ENCODE measurements around the gene CAMTA1.

Gene CAMTA1

DNA sequence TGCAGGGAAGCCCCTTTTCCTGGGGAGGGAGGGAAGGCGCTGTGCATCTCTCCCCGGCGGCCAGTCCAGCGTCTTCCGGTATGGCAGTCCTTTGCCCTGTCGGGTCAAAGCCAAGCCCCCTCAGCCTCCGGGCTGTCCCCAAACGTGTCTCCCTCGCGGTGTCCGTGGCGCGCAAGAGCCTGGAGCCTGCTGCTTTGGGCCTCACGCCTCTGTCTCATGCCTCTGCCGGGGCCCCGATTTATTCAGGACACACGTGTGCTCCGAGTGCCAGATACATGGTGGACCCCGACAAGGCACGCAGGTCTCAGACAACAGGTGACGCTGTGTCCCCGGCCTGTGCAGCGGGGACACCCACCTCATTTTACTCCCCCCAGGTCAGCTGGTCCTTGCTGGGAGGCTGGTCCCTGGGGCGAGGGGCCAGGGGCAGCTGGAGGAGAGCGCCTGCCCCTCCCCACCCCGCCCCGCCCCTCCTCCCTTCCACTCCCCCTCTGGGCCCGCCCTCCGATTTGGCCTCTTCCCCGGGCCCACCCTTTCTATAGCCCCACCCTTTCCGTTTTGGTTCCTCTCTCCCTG, 176.7 kb downstream of the CAMTA1 start:
- no peak for FAIRE-seq

- no peak for FAIRE-seq
Measured at GRCh38 chr1:6962478-6962995, 177.3 kb downstream of the CAMTA1 start.

DNA sequence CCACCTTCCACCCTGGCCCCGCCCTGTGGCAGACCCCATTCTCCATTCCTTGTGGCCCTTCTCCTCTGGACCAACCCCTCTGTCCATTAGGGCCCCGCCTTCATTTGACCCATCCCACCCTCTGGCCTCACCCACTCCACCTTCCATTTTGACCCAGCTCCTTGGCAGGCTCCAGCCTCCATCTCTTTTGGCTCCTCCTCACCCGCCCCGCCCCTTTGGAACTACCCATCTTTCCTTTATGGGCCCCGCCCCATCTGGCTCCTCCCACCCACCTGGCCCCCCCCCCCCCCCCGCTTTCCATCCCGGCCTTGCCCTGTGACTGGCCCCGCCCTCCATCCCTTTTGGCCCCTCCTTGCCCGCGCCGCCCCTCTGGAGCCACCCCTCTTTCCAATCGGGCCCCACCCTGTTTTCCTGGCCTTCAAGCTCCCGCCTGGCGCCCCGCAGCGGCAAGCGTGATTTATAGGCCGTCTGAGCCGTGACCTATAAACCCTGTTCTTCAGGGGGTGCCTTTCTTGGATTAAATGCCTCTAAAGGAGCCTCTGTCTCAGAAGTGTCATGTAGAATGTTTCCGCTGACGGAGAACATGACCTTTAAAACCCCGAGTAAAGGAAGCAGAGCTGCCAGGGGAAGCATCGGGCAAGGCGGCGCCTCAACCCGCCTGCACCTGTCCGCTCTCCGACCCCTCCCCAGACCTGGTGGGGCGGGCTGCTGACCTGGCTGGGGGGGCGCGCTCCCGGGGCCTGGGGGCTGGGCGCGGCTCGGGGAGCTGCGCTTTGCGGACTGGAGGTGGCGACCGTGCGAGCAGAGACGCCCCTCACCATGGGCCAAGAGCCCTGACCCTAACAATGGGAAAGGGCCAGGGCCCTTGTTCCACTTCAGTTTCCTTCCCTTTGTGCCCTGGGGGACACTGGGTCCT, 178.0 kb downstream of the CAMTA1 start:
- FAIRE-seq: no peak

DNA sequence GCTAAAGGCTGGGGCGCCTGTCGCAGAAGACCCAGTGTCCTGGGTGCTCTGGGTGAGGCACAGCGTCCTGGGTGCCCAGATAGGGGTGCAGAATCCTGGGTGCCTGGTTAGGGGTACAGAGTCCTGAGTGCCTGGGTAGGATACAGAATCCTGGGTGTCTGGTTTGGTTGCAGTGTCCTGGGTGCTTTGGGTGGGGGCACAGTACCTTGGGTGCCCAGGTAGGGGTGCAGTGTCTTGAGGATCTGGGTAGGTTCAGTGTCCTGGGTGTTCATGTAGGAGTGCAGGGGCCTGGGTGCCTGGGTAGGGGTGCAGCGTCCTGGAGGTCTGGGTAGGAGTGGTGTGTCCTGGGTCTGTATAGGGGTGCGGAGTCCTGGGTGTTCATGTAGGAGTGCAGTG, 178.7 kb downstream of the CAMTA1 start:
- no peak for FAIRE-seq

- FAIRE-seq: no peak
Measured at GRCh38 chr1:6965083-6965934, 180.1 kb downstream of the CAMTA1 start.

GRCh38 chr1:6965935-6966241, 180.6 kb downstream of the CAMTA1 start:
- FAIRE-seq: no peak

DNA sequence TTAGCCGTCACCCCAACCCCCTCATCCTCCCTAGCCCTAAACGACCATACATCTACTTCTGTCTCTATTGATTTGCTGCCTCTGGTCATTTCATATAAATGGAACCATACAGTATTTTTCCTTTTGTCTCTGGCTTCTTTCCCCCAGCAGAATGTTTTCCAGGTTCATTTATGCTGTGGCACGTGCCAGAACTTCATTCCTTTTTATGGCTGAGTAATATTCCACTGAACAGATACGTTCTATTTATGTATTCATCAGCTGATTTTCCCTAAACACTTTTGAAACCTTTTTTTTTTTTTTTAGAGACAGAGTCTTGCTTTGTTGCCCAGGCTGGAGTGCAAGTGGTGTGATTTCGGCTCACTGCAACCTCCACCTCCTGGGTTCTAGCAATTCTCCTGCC, 181.1 kb downstream of the CAMTA1 start:
- FAIRE-seq: no peak

- no peak for FAIRE-seq
Measured at GRCh38 chr1:6967431-6968111, 182.3 kb downstream of the CAMTA1 start.

GRCh38 chr1:6969106-6969505, 183.9 kb downstream of the CAMTA1 start:
- no peak for FAIRE-seq

DNA sequence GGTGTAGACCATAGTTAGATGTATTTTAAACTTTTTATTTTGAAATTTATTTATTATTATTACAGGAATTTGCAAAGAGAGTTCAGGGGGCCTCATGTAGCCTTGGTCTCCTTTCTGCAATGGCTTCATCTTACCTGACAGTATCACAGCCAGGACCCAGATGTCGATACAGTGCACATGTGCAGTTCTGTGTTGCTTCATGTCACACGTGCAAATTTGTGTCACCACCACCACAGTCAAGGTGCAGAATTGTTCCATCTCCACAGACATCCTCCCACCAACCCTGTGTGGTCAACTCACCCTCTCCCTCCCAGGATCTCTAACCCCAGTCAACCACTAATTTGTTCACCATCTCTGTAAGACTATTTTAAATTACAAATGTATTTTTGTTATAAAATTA, 184.5 kb downstream of the CAMTA1 start:
- FAIRE-seq: no peak

- no peak for FAIRE-seq
Measured at GRCh38 chr1:6970221-6970620, 185.0 kb downstream of the CAMTA1 start.

DNA sequence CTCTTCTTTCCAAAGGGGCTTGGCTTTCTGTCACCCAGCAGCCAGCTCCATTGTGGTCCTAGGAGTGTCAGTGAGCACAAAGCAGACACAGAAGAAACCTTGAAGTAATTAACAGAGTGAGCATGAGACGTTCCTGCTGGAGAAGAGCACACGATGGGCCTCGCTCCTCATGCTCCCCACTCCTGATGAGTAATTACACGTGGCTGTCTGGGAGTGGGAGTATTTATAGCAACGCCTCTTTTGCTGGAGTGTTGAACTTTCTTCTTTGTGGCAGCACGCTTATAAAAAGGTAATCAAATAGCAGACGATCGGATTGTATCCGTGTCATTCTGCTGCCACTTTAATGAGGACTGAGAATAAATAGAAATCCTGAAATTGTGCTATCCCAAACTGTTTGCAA, 185.8 kb downstream of the CAMTA1 start:
- no peak for FAIRE-seq

GRCh38 chr1:6971699-6972098, 186.4 kb downstream of the CAMTA1 start:
- FAIRE-seq: no peak

GRCh38 chr1:6972399-6972798, 187.1 kb downstream of the CAMTA1 start:
- no peak for FAIRE-seq

DNA sequence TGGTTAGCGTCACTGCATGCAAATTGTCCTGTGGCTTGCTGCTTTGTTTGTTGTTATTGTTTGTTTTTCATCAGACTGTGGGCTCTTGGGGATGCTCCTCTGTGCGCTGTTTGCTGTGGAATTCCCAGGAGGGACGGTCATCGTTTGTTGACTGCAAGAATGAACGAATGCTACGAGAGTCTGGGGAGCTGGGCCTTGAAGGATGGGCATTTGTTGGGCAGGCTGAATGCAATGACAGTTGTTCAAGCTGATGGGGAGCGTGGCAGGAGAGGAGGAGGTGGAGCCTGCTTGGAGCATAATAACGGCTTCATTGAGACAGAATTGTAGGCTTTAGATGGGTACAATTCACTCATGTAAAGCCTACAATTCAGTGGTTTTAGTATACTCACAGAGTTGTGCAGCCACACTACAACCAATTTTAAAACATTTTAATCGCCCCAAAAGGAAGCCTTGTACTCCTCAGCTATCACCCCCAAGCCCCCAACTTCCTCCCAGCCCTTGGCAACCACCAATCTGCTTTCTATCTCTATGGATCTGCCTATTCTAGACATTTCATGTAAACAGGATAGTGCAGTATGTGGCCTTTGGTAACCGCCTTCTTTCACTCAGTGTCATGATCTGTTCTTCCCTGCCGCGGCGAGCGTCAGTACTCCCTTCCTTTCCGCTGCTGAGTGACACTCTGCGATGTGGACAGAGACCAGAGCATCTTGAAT, 190.2 kb downstream of the CAMTA1 start:
- FAIRE-seq: no peak

DNA sequence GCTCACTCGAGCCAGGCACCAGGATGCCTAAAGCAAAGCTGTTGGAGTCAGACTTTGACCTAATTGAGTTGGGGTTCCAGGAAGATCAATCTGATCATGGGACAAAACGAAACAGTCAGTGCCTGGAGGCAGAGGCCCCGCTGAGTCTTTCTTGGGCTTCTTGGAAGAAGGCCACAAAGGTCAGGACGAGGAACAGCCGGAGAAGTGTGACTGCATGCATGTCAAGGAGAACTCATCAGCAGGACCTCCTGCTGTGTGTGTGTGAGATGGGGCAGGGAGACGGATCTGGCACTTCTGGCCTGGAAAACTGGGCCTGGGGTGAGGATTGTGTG, 190.8 kb downstream of the CAMTA1 start:
- no peak for FAIRE-seq

DNA sequence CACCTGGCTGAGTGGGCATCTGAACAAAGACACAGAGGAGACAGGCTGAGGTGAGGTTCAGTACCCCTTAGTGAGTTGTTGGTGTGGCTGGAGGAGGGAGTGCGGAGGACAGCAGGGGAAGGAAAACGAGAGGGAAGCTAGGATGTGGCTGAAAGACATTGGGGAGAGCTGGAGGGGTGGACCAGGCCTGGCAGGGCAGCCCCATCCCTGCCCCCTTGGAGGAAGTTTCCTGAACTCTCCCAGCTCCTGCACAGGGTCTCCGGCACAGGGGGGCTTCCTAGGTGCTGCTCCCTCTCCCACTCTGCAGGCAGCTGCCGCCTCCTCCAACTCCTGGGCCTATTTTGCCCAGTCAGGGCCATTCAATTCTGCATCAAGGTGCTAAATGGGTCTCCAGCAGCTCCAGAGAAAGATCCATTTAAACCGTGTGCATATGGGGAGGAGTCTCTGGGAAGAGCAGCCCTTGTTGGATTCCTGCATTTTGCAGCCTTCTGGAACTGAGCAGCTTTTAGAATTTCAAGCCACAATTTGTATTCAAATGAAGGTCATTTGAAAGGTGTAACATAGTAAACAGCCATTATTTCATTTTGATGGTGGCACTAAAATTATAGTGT, 193.9 kb downstream of the CAMTA1 start:
- no peak for FAIRE-seq

DNA sequence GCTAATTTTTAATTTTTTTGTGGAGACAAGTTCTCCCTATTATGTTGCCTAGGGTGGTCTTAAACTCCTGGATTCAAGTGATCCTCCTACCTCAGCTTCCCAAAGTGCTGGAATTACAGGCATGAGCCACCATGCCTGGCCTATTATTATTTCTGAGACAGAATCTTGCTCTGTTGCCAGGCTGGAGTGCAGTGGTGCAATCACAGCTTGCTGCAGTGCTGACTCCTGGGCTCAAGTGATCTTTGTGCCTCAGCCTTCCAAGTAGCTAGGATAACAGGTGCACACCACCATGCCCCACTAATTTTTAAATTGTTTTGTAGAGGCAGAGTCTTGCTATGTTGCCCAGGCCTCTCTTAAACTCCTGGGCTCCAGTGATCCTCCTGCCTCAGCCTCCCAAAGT, 196.3 kb downstream of the CAMTA1 start:
- no peak for FAIRE-seq

DNA sequence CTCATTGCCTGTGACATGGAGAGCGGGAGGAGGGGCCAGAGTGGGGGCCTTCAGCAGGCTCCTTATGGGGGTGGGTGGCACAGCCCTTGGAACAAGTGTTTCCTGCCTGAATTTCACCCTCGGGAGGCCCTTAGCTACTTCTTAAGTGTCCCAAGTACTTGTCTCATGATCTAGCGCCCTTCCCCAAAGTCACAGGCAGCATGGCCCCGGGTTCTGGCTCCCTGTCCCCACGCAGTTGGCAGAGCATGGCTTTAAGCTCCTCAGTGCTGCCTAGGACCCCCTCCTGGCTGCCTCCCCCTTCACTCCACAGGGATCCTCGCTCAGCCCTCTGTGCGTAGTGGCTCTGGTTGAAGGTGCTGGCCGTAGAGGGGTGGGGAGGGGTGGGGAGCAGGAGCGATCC, 197.2 kb downstream of the CAMTA1 start:
- FAIRE-seq: no peak

DNA sequence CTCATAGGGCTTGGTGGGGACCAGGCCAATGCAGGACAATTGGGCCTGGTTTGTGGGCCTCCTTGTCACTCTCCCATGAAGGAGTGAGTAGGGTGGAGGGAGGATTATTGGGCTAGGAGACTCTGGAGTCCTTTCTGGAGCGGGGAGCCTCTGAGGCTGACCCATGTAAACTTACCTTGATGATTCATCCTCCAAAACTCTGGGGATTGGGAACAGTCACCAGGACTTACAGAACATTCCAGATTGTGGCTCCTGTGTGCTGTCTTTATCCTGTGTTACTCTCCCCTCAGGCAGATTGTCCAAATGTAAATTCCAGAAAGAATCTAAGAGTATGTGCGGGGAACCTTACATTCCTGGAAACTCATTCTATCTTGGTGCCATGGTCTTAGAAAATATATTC, 197.6 kb downstream of the CAMTA1 start:
- no peak for FAIRE-seq

- FAIRE-seq: no peak
Measured at GRCh38 chr1:6984536-6984935, 199.3 kb downstream of the CAMTA1 start.

DNA sequence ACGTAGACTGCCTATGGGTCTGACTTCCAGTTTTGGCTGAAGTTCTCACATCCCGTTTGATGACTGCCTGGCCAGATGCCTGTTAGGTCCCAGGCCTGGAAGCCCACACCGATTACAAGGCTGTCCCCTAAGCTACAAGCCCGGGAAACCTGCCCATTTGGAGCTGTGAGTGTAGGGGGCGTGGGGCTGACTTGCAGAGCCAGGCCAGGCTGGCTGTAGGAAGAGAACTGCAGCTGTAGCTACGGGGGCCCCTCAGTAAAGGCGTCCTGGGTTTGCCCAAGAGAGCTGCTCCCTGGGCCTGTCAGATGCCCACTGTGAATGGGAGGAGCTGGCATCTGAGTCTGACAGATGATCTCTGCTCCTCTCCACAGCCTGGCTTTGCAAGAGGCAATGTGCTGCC, 199.7 kb downstream of the CAMTA1 start:
- no peak for FAIRE-seq

All from endometrium (tissue), 2 donors.